ENCODE measurements around the gene RSAD2.

GRCh38 chr2:6854416-6854815, 23.2 kb upstream of the RSAD2 start:
- no peak for TF ChIP-seq CTCF (IDR thresholded peaks at IDR 0.05)
- no peak for TF ChIP-seq POLR2A (IDR thresholded peaks at IDR 0.05)
- TF ChIP-seq EP300 (IDR thresholded peaks at IDR 0.05) = no peak
